ENCODE data around the gene GPI.

- TF ChIP-seq YY1 (IDR thresholded peaks at IDR 0.05; ENCODE audit: low read depth) (no peak), TEAD4 (IDR thresholded peaks at IDR 0.05) (no peak), CEBPB (IDR thresholded peaks at IDR 0.05) (no peak)
- TF ChIP-seq, protein P1, sequence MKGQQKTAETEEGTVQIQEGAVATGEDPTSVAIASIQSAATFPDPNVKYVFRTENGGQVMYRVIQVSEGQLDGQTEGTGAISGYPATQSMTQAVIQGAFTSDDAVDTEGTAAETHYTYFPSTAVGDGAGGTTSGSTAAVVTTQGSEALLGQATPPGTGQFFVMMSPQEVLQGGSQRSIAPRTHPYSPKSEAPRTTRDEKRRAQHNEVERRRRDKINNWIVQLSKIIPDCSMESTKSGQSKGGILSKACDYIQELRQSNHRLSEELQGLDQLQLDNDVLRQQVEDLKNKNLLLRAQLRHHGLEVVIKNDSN (IDR thresholded peaks at IDR 0.05) = no peak
Observed at GRCh38 chr19:34360354-34360909, 4.6 kb upstream of the GPI start.
